ENCODE measurements around the gene BIRC2.

GRCh38 chr11:102408339-102408738 is 61.3 kb downstream of the BIRC2 start:
- no peak for TF ChIP-seq ZBTB33 (IDR thresholded peaks at IDR 0.05)
- TF ChIP-seq CTCF (IDR thresholded peaks at IDR 0.05; ENCODE audit: low read depth, low read length, missing input control) = no peak
- TF ChIP-seq MAX (IDR thresholded peaks at IDR 0.05) = no peak
- TF ChIP-seq TAF1 (conservative IDR thresholded peaks at IDR 0.05) = no peak
- no peak for TF ChIP-seq GABPA (IDR thresholded peaks at IDR 0.05 in 1 of 2, conservative IDR thresholded peaks at IDR 0.05 in 1 of 2)
- TF ChIP-seq JUND (IDR thresholded peaks at IDR 0.05) = no peak
- no peak for TF ChIP-seq REST (IDR thresholded peaks at IDR 0.05)
- no peak for TF ChIP-seq EGR1 (IDR thresholded peaks at IDR 0.05; ENCODE audit: low read depth in 2 of 2)
- TF ChIP-seq ATF3 (IDR thresholded peaks at IDR 0.05) = no peak
- no peak for TF ChIP-seq RAD21 (IDR thresholded peaks at IDR 0.05)
- no peak for TF ChIP-seq HNF4A (conservative IDR thresholded peaks at IDR 0.05)
- no peak for TF ChIP-seq YY1 (IDR thresholded peaks at IDR 0.05)

Data from liver (tissue), 3 donors.